ENCODE measurements around the gene SEMA3F.

SEMA3F gene

GRCh38 chr3:50171540-50172301, 16.6 kb downstream of the SEMA3F start:
- DNase-seq = no peak

DNA sequence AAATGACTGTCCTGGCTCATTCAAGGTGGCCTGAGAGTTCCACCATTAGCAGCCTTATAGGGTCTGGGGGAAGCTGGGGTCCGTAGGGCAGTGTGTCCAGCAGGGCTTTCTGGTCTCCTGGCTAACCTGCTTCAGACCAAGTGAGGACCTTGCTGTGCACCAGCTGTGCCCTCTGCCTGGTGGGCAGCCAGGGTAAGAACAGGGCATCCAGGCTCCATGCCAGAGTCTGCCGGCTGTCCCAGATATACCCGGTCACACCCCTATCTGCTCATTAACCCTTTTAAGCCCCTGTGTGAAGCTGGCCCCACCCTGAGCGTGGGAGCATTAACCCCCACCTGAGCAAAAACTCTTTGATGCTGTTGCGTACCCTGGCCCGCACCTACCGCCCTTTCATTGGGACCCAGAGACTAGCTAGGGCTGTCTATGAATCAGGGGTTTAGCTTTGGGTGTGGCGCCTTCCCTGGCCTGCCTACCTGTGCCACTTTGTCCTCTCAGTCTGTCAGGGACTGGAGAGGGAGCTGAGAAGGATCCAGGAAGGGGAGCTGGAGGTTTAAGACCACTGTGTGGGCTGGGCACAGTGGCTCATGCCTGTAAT, 17.6 kb downstream of the SEMA3F start:
- no peak for DNase-seq

- DNase-seq = no peak
Measured at GRCh38 chr3:50173685-50174516, 18.8 kb downstream of the SEMA3F start.

GRCh38 chr3:50174517-50174895, 19.4 kb downstream of the SEMA3F start:
- DNase-seq = no peak

GRCh38 chr3:50174947-50175524, 19.9 kb downstream of the SEMA3F start:
- DNase-seq = no peak

GRCh38 chr3:50177346-50177745, 22.2 kb downstream of the SEMA3F start:
- DNase-seq = no peak

- no peak for DNase-seq
Measured at GRCh38 chr3:50179710-50180109, 24.6 kb downstream of the SEMA3F start.

- DNase-seq = no peak
Measured at GRCh38 chr3:50181985-50182384, 26.9 kb downstream of the SEMA3F start.

DNA sequence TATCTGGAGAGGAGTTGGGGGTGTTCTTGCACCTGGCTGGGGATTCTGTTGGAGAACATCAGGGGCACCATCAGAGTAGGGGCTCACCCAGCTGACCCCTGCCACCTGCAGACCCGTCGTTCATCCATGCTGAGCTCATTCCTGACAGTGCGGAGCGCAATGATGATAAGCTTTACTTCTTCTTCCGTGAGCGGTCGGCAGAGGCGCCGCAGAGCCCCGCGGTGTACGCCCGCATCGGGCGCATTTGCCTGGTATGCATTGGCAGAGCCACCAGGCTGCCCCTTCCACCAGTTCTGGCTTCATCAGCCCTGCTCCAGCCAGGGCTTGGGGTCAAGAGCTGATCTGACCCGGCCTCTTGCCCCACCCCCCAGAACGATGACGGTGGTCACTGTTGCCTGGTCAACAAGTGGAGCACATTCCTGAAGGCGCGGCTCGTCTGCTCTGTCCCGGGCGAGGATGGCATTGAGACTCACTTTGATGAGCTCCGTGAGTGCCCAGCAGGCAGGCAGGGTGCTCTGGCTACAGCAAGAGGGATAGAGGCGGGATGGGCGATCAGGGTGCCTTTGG, 27.5 kb downstream of the SEMA3F start:
- DNase-seq = no peak

- no peak for DNase-seq
Measured at GRCh38 chr3:50183755-50184154, 28.6 kb downstream of the SEMA3F start.

- no peak for DNase-seq
Measured at GRCh38 chr3:50184242-50184978, 29.3 kb downstream of the SEMA3F start.

- no peak for DNase-seq
Measured at GRCh38 chr3:50185230-50185629, 30.1 kb downstream of the SEMA3F start.

- no peak for DNase-seq
Measured at GRCh38 chr3:50186096-50186495, 31.0 kb downstream of the SEMA3F start.

DNA sequence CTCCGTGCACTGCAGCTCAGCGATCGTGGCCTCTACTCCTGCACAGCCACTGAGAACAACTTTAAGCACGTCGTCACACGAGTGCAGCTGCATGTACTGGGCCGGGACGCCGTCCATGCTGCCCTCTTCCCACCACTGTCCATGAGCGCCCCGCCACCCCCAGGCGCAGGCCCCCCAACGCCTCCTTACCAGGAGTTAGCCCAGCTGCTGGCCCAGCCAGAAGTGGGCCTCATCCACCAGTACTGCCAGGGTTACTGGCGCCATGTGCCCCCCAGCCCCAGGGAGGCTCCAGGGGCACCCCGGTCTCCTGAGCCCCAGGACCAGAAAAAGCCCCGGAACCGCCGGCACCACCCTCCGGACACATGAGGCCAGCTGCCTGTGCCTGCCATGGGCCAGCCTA, 32.6 kb downstream of the SEMA3F start:
- DNase-seq = no peak

DNA sequence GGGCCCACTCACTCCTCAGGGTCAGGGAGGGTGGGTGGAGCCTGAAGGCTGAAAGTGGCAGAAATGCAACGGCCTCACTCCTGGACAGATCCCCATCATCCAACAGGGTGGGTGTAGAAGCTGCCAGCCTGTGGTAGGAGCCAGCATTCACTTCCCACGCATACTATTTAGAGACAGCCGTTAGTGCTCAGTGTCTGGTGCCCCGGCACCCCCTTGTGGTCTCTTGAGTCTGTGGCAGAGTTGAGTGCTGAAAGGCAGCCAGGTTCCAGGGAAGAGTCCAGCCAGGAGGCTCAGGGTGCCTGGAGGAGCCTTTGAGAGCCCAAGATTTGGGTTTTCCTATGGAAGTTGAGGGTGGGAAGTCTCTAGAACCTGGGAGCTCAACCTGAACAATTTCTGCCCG, 34.1 kb downstream of the SEMA3F start:
- peak; percentile 77 for DNase-seq

DNA sequence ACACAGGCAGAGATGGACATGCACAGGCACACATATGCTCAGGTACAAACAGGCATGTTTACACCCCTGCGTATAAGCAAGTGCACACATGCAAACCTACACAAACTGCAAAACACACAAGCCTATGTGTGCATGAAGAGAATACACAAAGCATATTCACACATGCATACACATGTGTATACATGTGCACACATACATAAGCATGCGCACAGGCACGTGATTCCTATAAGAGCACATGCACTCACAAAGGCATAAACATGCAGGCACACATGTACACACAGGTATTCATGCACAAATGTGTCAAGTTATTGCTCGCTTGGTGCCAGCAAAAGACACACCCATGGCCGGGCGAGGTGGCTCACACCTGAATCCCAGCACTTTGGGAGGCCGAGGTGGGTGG, 34.9 kb downstream of the SEMA3F start:
- DNase-seq = no peak

DNA sequence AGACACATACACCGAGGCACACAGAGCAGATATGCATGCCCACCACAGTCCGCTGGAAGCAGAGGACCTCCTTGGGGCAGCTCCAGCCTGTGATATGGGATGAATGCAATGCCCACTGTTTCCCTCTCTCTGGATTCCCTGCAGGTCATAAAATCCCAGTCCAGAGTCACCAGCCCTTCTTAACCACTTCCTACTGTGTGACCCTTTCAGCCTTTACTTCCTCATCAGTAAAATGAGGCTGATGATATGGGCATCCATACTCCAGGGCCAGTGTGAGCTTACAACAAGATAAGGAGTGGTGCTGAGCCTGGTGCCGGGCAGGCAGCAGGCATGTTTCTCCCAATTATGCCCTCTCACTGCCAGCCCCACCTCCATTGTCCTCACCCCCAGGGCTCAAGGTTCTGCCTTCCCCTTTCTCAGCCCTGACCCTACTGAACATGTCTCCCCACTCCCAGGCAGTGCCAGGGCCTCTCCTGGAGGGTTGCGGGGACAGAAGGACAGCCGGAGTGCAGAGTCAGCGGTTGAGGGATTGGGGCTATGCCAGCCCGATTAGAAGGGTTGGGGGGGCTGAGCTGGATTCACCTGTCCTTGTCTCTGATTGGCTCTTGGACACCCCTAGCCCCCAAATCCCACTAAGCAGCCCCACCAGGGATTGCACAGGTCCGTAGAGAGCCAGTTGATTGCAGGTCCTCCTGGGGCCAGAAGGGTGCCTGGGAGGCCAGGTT, 36.0 kb downstream of the SEMA3F start, which contains the start of gene GNAT1:
TSS of gene GNAT1 (plus strand) at position 675 of the 725 bp plus-strand sequence. CDS start 116 bp downstream, outside the sequence.
- no peak for DNase-seq

DNA sequence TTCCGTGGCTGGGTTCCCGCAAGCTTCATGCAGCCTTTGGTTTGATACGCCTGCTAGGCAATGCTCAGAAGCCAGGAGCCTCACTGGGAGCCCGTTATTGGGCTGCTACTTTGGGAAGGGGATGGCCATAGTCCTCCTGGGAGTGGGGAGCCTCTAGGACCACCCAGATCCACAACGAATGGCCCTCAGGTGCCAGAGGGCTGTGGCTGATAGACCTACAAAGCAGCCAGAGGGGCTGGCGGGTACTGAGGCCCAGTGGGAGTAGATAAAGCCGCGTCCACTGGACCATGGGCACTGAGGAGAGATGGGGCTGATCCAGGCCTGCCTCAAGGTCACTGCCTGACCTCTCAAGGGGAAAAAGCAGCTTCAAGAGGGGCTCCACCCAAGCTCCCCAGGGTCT, 37.0 kb downstream of the SEMA3F start:
- DNase-seq = no peak

- peak; percentile 53 for DNase-seq
Measured at GRCh38 chr3:50192689-50193141, 37.6 kb downstream of the SEMA3F start.

DNA sequence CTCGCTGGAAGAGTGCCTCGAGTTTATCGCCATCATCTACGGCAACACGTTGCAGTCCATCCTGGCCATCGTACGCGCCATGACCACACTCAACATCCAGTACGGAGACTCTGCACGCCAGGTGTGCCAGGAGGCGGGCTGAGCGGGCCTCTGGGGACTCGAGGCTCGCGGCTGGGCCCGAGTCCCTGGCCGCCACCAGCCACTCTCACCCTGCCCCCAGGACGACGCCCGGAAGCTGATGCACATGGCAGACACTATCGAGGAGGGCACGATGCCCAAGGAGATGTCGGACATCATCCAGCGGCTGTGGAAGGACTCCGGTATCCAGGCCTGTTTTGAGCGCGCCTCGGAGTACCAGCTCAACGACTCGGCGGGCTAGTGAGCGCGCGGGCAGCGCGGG, 38.2 kb downstream of the SEMA3F start:
- no peak for DNase-seq

- DNase-seq = no peak
Measured at GRCh38 chr3:50193746-50194127, 38.6 kb downstream of the SEMA3F start.

All from fibroblast of skin of right biceps (primary cell).